Measurements from ENCODE around the gene PIK3AP1.

The PIK3AP1 gene

DNA sequence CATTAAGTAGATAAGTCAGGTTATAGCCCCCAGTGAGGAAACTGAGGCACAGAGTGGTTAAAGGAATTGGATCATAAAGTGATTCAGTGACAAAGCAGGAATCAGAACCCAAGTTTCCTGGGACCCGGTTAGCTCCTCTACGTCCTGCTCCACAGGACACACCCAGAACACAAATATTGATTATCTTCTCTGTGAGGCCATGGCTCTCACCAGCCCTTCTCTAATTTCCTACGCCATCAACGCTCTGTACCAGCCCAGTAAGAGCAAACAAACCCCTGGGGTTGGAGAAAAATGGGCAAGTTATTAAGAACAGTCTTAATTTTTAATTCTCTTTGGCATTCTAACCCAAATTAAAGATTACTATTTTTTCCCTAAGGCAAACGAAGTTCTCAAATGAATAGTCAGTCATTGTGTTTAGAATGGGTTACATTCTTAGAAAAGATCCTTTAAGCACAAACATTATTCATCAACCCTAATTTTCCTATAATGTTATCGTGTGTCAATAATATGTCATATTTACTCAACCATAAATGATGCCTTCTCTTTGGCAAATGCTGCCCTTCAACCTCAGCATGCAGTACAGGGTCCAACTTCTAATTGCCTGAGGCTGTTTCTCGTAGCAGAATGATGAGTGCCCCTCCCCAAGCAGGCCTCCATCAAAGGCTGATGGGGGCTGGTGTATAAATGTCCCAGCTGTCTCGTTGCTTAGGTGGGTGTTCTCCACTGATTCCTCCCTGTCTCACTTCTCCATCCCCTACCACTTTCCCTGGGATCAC, 108.1 kb downstream of the PIK3AP1 start:
- TF ChIP-seq, protein P1, sequence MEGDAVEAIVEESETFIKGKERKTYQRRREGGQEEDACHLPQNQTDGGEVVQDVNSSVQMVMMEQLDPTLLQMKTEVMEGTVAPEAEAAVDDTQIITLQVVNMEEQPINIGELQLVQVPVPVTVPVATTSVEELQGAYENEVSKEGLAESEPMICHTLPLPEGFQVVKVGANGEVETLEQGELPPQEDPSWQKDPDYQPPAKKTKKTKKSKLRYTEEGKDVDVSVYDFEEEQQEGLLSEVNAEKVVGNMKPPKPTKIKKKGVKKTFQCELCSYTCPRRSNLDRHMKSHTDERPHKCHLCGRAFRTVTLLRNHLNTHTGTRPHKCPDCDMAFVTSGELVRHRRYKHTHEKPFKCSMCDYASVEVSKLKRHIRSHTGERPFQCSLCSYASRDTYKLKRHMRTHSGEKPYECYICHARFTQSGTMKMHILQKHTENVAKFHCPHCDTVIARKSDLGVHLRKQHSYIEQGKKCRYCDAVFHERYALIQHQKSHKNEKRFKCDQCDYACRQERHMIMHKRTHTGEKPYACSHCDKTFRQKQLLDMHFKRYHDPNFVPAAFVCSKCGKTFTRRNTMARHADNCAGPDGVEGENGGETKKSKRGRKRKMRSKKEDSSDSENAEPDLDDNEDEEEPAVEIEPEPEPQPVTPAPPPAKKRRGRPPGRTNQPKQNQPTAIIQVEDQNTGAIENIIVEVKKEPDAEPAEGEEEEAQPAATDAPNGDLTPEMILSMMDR (conservative IDR thresholded peaks at IDR 0.05; ENCODE audit: low read length): no peak
- DNase-seq (ENCODE audit: low read depth): no peak
- no peak overlapping the region for H3K4me3 ChIP-seq (ENCODE audit: low read length)

DNA sequence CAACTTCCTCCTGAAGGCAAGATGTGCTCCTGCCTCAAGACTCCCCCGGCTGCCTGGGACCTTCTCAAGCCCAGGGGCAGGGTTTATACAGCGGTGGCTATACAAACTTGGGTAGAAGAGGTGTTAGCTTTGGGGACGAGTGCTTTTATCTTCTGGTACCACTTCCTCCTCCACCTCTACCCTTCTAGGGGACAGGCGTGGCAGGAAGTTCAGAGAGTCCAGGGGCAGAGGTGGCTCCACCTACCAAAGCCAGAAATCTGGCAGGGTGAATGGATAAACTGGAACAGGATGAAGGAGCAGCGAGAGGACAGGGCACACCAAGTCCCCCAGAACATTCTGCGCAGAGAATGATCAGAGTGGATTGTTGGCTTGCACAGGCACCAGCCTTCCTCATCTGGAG, 109.5 kb downstream of the PIK3AP1 start:
- no peak for DNase-seq (ENCODE audit: low read depth)
- TF ChIP-seq, protein P1 (conservative IDR thresholded peaks at IDR 0.05; ENCODE audit: low read length): no peak
- no peak overlapping the region for H3K4me3 ChIP-seq (ENCODE audit: low read length)

DNA sequence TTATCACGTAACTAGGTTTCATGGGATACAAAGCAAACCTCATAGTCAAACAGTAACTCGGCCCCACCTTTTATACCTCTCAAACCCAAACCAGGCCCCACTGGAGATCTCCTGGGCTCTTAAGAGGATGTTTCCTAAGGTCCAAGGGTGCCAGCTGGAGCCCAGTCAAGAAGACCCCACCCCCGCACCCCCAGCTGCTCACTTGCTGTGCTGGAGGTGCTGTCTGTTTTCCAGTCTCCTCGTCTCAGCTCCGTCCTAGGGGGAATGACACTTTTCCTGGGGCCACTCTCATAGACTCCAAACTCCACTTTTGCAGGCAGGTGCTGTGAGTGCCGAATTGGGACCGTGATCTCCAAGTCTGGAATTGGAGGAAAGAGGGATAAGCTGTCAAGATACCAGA, 110.8 kb downstream of the PIK3AP1 start:
- DNase-seq (ENCODE audit: low read depth): no peak
- H3K4me3 ChIP-seq (ENCODE audit: low read length): no peak overlapping the region
- TF ChIP-seq, protein P1 (conservative IDR thresholded peaks at IDR 0.05; ENCODE audit: low read length): no peak

DNA sequence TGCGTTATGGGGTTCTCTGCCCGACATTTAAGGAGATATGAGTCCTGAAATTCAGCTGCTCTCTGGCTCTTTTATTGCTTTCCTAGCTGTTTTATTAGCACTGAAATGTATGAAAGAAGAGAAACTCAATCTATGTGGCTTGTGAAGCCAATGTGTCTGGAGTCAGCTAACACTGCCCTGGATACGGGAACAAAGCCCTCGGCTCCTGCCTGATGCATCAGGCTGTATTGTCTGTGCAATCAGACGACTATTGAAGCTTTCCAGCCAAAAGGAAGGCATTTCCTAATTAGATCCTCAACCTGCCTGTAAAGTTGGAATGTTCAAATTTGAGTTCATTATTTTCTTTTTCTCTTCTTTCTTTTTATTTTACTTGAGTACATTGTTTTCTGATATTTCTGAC, 111.5 kb downstream of the PIK3AP1 start:
- H3K4me3 ChIP-seq (ENCODE audit: low read length): no peak overlapping the region
- DNase-seq (ENCODE audit: low read depth): no peak
- TF ChIP-seq, protein P1 (conservative IDR thresholded peaks at IDR 0.05; ENCODE audit: low read length): no peak

DNA sequence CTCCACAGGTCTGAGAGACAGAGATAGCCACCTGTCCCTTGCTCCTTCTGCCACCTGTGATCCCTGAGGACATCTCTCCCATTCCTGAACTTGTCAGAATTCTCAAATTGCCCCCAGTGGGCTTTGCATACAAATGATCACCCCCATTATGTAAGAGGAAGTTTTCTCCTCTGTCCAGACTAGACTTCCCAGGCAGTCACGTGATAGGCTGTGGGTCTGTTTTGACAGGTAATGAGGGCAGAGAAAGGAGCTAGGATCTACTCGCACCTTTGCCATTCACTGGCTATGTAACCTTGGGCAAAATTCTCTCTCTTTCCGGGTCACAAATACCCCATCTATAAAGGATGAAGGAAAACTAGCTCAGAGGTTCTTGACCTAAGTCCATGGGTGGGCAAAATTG, 112.1 kb downstream of the PIK3AP1 start:
- no peak for DNase-seq (ENCODE audit: low read depth)
- H3K4me3 ChIP-seq (ENCODE audit: low read length): no peak overlapping the region
- TF ChIP-seq, protein P1 (conservative IDR thresholded peaks at IDR 0.05; ENCODE audit: low read length): no peak

DNA sequence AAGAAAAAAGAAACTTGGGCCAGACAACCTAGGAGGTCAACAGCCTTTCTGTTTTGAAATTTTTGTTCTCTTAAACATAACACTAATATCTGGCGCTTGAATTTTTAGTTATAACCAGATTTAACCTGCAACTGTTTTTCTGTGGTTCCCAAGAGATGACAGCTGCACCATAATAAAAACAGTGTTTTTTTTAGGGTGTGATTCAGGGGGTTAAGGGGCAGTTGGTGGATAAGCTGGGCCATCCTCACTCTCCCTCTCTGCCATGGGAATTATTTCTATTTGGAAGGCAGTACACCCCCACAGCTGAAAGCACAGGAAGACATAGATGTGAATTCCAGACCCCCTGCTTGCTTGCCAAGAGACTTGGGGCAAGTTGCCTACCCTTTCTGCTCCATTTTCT, 113.4 kb downstream of the PIK3AP1 start:
- no peak overlapping the region for H3K4me3 ChIP-seq (ENCODE audit: low read length)
- DNase-seq (ENCODE audit: low read depth): no peak
- TF ChIP-seq, protein P1 (conservative IDR thresholded peaks at IDR 0.05; ENCODE audit: low read length): no peak

DNA sequence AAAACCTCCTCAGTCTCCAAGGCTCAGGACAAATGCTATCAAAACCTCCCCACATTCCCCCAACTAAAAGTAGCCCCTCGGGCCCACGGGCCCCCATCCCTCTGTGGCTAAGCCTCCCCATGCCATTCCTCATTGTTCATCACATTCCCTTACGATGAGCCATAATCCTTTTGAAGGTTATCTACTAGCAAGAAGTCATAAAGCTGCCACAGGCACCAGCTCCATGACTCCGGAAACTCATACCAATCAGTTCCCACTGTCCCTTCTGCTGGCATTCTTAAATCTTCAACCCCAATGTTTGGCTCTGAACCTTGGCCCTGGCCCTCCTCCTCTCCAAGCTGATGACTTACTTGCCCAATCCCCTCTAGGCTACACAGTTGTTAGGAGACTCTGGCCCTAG, 114.1 kb downstream of the PIK3AP1 start:
- DNase-seq (ENCODE audit: low read depth): peak; percentile 66
- TF ChIP-seq, protein P1 (conservative IDR thresholded peaks at IDR 0.05; ENCODE audit: low read length): no peak
- H3K4me3 ChIP-seq (ENCODE audit: low read length): no peak overlapping the region

All from AG10803 (cell line).